ENCODE data around the gene C11orf21.
"Not testable (repeated sequence)": the region's sequence is repeated elsewhere in the genome, so short reads cannot be mapped to it uniquely, and the experiment has no call there.

The C11orf21 gene

GRCh38 chr11:2301631-2302305, at the start of gene C11orf21, which contains the start of gene TSPAN32:
Gene C11orf21 (minus strand): TSS chr11:2301918. CDS start chr11:2301808, 110 bp downstream.
Gene TSPAN32 (plus strand): TSS chr11:2302013. CDS start chr11:2302150, 137 bp downstream.
- peak in 2 of 3 experiments; percentile 40 to 67 for DNase-seq

- no peak for DNase-seq
Observed at GRCh38 chr11:2348986-2349385, 47.3 kb upstream of the C11orf21 start.

GRCh38 chr11:2347308-2347830, 45.7 kb upstream of the C11orf21 start:
- DNase-seq, result no peak

GRCh38 chr11:2346586-2347307, 45.0 kb upstream of the C11orf21 start:
- no peak for DNase-seq

- DNase-seq, result no peak
Observed at GRCh38 chr11:2346014-2346413, 44.3 kb upstream of the C11orf21 start.

- DNase-seq, result no peak
Observed at GRCh38 chr11:2345050-2345449, 43.3 kb upstream of the C11orf21 start.

GRCh38 chr11:2343502-2343901, 41.8 kb upstream of the C11orf21 start:
- no peak for DNase-seq

- DNase-seq, result no peak
Observed at GRCh38 chr11:2342981-2343380, 41.3 kb upstream of the C11orf21 start.

- DNase-seq, result no peak
Observed at GRCh38 chr11:2342557-2342956, 40.8 kb upstream of the C11orf21 start.

GRCh38 chr11:2338760-2339159, 37.0 kb upstream of the C11orf21 start:
- DNase-seq, result not testable (repeated sequence)

- DNase-seq, result not testable (repeated sequence)
Observed at GRCh38 chr11:2335286-2335685, 33.6 kb upstream of the C11orf21 start.

- DNase-seq, result not testable (repeated sequence)
Observed at GRCh38 chr11:2333486-2334205, 31.9 kb upstream of the C11orf21 start.

- not testable (repeated sequence) for DNase-seq
Observed at GRCh38 chr11:2332569-2332968, 30.9 kb upstream of the C11orf21 start.

GRCh38 chr11:2331404-2331803, 29.7 kb upstream of the C11orf21 start:
- DNase-seq, result no peak

GRCh38 chr11:2330696-2331095, 29.0 kb upstream of the C11orf21 start:
- no peak for DNase-seq

GRCh38 chr11:2329551-2329950, 27.8 kb upstream of the C11orf21 start:
- no peak for DNase-seq

GRCh38 chr11:2328656-2329354, 27.1 kb upstream of the C11orf21 start:
- DNase-seq, result no peak

GRCh38 chr11:2328021-2328420, 26.3 kb upstream of the C11orf21 start:
- no peak for DNase-seq

- no peak for DNase-seq
Observed at GRCh38 chr11:2327032-2327431, 25.3 kb upstream of the C11orf21 start.

- DNase-seq, result no peak
Observed at GRCh38 chr11:2325719-2326118, 24.0 kb upstream of the C11orf21 start.

- DNase-seq, result no peak
Observed at GRCh38 chr11:2325123-2325522, 23.4 kb upstream of the C11orf21 start.

GRCh38 chr11:2321311-2321683, 19.6 kb upstream of the C11orf21 start:
- no peak for DNase-seq
